WI38 (cell line): ENCODE results near the gene TWIST2.

Experiments used
- H3K4me3 ChIP-seq: 2 replicates; pipeline ENCODE4 v1.5.1; 2011; ENCODE audit warnings: low read depth, mild to moderate bottlenecking, control low read depth, low read length
- CTCF ChIP-seq: IDR thresholded peaks from 2 replicates; pipeline ENCODE4 v1.5.1; 2012; ENCODE audit warnings: low read depth, mild to moderate bottlenecking, control low read depth, low read length

TWIST2 gene

GRCh38 chr2:238866656-238867277 is 18.9 kb downstream of the TWIST2 start:
- no peak overlapping the region for H3K4me3 ChIP-seq
- TF ChIP-seq CTCF = no peak

- TF ChIP-seq CTCF = no peak
- no peak overlapping the region for H3K4me3 ChIP-seq
These were observed 20.2 kb downstream of the TWIST2 start for GRCh38 chr2:238868067-238868524.

- no peak overlapping the region for H3K4me3 ChIP-seq
- TF ChIP-seq CTCF = no peak
These were observed 20.9 kb downstream of the TWIST2 start for GRCh38 chr2:238868616-238869292.

- H3K4me3 ChIP-seq = no peak overlapping the region
- TF ChIP-seq CTCF = no peak
These were observed 21.6 kb downstream of the TWIST2 start for GRCh38 chr2:238869293-238870124.

- TF ChIP-seq CTCF = no peak
- no peak overlapping the region for H3K4me3 ChIP-seq
These were observed 22.4 kb downstream of the TWIST2 start for GRCh38 chr2:238870261-238870660.

GRCh38 chr2:238872026-238872425 is 24.1 kb downstream of the TWIST2 start:
- no peak overlapping the region for H3K4me3 ChIP-seq
- TF ChIP-seq CTCF = no peak
